ENCODE results near the gene MFSD2A. TPM values are rescaled to one million over a fixed set of nuclear protein-coding genes. Genes with fewer than 3 reads are reported as not detected.
"Not testable (repeated sequence)": the region's sequence is repeated elsewhere in the genome, so short reads cannot be mapped to it uniquely, and the experiment has no call there.

The MFSD2A gene
- total RNA-seq = 10 to 100 TPM in 2 of 4 donors, 1 to 10 TPM in 1, under 1 TPM in 1; 0.95 to 75.9 (median 41.1) TPM

DNA sequence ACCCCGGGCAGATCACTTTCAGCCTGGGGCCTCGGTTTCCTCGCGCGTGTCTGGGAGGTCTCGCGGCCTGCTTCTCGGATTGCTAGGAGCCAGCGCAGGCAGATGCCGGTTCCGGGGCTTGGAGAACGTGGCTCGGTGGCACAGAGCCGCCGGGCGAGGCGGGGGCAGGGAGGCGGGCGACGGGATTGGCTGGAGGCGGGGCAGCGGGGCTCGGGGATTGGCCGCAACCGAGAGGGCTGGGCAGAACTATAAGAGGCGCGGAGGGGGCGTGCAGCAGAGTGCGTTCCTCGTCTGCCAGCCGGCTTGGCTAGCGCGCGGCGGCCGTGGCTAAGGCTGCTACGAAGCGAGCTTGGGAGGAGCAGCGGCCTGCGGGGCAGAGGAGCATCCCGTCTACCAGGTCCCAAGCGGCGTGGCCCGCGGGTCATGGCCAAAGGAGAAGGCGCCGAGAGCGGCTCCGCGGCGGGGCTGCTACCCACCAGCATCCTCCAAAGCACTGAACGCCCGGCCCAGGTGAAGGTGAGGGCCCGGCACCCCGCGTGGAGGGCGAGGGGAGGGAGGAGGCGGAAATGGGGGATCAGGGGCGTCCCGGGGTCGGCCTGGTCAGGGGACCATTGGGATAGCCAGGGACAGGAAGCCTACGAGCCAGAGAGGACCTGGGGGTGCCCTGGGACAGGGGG is at the start of gene MFSD2A:
Gene MFSD2A, plus strand, starts transcription at position 276 of the 677 bp plus-strand sequence. Its CDS starts 148 bp downstream, at position 424.
- DNase-seq (ENCODE audit: low spot score) = peak; percentile 71
- peak; percentile 86 for ATAC-seq (ENCODE audit: low FRiP score)
- TF ChIP-seq, protein P1, sequence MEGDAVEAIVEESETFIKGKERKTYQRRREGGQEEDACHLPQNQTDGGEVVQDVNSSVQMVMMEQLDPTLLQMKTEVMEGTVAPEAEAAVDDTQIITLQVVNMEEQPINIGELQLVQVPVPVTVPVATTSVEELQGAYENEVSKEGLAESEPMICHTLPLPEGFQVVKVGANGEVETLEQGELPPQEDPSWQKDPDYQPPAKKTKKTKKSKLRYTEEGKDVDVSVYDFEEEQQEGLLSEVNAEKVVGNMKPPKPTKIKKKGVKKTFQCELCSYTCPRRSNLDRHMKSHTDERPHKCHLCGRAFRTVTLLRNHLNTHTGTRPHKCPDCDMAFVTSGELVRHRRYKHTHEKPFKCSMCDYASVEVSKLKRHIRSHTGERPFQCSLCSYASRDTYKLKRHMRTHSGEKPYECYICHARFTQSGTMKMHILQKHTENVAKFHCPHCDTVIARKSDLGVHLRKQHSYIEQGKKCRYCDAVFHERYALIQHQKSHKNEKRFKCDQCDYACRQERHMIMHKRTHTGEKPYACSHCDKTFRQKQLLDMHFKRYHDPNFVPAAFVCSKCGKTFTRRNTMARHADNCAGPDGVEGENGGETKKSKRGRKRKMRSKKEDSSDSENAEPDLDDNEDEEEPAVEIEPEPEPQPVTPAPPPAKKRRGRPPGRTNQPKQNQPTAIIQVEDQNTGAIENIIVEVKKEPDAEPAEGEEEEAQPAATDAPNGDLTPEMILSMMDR (IDR thresholded peaks at IDR 0.05) = no peak

DNA sequence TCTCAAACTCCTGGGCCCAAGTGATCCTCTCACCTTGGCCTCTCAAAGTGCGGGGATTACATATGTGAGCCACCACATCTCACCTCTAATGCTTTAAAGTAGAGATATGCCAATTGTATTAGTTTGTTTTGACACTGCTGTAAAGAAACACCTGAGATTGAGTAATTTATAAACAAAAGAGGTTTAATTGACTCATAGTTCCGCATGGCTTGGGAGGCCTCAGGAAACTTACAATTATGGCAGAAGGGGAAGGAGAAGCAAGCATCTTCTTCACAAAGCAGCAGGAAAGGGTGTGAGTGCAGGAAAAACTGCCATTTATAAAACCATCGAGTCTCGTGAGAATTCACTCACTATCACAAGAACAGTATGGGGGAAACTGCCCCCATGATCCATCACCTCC is 49.8 kb upstream of the MFSD2A start:
- DNase-seq (ENCODE audit: low spot score) (no peak), ATAC-seq (ENCODE audit: low FRiP score) (no peak)
- TF ChIP-seq, protein P1 (IDR thresholded peaks at IDR 0.05) = no peak

DNA sequence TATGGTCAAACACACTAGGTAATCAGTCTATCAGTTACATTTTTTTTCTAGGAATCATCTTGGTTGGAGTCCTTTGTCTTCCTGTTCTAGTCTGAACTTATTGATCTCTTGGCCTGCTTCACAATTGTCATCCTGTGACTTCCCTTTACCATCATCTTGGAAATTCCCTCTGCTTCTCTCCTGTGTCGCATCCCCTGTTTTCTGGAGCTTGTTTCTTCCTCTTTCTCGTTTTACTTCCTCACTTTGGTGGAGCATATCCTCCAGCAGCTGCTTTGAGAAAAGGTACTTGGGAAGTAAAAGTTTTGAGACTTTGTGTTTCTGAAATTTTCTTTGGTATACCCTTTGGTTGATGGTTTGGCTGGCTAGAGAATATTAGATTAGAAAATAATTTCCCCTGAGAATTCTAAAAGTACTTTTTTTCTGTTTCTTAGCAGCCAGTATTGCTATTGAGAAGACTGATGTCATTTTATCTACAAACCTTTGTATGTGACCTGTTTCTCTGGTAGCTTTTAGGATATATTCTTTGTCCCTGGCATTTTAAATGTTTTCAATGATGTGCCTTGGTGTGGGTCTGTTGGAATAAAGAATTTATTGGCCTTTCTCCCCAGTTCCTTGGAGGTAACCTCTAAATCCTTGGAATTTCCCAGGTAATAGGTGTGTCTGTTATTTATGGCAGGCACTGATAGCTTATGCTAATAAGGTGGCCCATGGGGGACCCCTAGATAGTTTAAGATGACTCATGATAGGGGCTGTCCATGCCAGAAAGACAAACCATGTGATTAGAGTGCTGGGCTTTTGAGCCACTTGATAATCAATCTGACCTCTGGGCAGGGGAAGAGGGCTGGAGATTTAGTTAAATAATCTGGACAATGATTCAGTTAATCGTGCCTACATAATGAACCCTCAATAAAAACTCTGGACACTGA is 47.2 kb upstream of the MFSD2A start:
- DNase-seq (ENCODE audit: low spot score) (no peak), ATAC-seq (ENCODE audit: low FRiP score) (no peak)
- TF ChIP-seq, protein P1 (IDR thresholded peaks at IDR 0.05) = no peak

DNA sequence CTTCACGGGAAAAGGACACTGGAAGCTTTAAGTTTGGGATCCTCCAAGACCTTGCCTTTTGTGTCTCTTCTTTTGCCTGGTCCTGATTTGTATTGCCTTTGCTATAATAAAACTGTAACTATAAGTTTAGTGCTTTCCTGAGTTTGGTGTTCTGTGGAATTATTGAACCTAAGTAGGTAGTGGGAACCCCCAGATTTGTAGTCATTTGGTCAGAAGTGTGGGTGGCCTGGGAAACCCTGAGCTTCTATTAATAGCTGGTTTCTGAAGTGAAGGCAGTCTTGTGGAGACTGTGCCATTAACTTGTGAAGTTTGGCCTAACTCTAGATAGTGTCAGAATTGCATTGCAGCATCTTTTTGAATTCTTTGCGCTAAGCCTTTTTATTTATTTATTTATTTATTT is 46.4 kb upstream of the MFSD2A start:
- TF ChIP-seq, protein P1 (IDR thresholded peaks at IDR 0.05) = no peak
- DNase-seq (ENCODE audit: low spot score) (no peak), ATAC-seq (ENCODE audit: low FRiP score) (no peak)

DNA sequence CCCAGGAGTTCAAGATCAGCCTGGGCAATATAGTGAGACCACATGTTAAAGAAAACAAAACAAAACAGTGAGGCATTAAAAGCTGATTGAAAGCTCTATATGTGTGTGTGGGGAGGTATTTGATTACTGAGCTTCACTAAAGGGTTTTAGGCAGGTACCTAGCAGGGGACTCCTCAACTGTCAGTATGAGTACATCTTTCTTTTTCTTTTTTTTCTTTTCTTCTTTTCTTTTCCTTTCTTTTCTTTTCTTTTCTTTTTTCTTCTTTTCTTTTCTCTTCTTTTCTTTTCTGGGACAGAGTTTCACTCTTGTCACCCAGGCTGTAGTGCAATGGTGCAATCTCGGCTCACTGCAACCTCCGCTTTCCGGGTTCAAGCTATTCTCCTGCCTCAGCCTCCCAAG is 44.7 kb upstream of the MFSD2A start:
- DNase-seq (ENCODE audit: low spot score) = no peak
- no peak for ATAC-seq (ENCODE audit: low FRiP score)
- TF ChIP-seq, protein P1 (IDR thresholded peaks at IDR 0.05) = no peak

DNA sequence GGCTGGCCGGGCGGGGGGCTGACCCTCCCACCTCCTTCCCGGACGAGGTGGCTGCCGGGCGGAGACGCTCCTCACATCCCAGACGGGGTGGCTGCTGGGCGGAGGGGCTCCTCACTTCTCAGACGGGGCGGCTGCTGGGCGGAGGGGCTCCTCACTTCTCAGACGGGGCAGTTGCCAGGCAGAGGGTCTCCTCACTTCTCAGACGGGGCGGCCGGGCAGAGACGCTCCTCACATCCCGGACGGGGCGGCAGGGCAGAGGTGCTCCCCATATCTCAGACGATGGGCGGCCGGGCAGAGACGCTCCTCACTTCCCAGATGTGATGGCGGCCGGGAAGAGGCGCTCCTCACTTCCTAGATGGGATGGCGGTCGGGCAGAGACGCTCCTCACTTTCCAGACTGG is 41.8 kb upstream of the MFSD2A start:
- not testable (repeated sequence) for ATAC-seq (ENCODE audit: low FRiP score); DNase-seq (ENCODE audit: low spot score)

DNA sequence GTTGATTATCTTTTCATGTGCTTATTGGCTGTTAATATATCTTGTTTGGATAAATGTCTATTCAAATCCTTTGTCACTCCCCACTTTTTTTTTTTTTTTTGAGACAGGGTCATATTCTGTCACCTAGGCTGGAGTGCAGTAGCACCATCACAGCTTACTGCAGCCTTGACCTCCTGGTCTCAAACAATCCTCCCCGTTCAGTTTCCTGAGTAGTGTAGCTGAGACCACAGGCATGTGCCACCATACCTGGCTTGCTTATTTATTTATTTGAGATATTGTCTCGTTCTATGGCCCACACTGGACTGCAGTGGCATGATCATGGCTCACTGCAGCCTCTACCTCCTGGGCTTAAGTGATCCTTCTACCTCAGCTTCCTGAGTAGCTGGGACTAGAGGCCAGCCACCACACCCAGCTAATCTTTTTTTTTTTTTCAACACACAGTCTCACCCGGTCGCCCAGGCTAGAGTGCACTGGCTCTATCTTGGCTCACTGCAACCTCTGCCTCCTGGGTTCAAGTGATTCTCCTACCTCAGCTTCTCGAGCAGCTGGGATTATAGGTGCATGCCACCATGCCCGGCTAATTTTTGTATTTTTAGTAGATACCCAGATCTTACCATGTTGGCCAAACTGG is 39.3 kb upstream of the MFSD2A start:
- no peak for DNase-seq (ENCODE audit: low spot score)
- TF ChIP-seq, protein P1 (IDR thresholded peaks at IDR 0.05) = no peak
- no peak for ATAC-seq (ENCODE audit: low FRiP score)
